HUDEP-2 (cell line): Measurements from ENCODE around the gene RAVER2.

ENCODE experiments used
- DNase-seq, 76 experiments: peaks; one replicate each; lab custom pipeline; 2025; ENCODE audit not compliant: unreplicated experiment in 76 of 76; lab: John Stamatoyannopoulos, UW

Gene RAVER2

DNA sequence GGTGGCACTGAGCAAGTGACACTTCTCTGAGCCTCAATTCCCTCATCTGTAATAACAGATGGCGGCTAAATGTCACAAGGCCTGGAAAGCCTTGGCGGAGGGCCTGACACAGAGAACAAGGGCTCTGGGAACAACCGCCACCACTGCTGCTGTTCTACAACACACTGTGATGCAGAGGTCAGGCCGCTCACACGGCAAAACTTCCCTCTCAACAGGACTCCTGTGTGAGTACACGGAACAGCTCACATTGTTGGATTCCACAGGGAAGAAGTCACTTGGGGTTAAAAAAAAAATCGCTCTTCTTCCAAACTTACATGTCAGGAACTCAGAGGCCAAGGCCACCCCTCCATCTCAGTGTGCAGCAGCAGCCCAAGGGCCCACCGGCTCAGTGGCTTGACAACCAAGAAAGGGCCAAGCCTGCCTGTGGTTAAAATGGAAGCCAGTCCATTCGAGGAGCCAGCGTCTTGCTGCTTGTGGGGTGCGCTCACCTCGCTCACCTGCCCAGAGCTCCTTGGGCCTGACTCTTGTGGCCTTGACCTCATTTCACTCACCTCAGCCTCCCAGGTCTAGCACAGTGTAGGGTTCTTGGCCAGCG, 101.1 kb downstream of the RAVER2 start:
- no peak for DNase-seq

- DNase-seq: no peak
Measured at GRCh38 chr1:64846573-64847430, 101.9 kb downstream of the RAVER2 start.

DNA sequence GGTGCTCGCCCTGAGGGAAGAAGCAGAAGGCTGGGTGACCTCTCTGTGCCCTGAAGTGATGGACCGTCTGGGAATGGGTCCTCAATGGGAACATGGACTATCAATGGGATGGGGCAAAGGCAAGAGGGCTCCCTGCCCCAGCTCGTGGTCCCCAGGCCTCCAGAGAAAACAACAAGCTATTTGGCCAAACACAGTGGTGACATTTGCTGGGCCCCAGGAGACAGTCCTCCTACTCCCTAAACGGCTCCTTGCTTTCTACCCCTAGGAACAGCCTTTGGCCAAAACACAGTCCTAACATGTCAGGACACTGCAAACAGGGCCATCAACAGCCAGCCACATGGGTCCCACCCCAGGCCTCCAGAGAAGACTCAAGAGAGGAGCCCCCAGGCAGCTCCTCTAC, 102.8 kb downstream of the RAVER2 start:
- no peak for DNase-seq

GRCh38 chr1:64848136-64848535, 103.3 kb downstream of the RAVER2 start:
- DNase-seq: no peak

GRCh38 chr1:64848803-64849202, 103.9 kb downstream of the RAVER2 start:
- no peak for DNase-seq

GRCh38 chr1:64849942-64850341, 105.1 kb downstream of the RAVER2 start:
- no peak for DNase-seq

GRCh38 chr1:64850846-64851245, 106.0 kb downstream of the RAVER2 start:
- no peak for DNase-seq

- DNase-seq: no peak
Measured at GRCh38 chr1:64851664-64852063, 106.8 kb downstream of the RAVER2 start.

GRCh38 chr1:64854674-64855073, 109.8 kb downstream of the RAVER2 start:
- DNase-seq: no peak

- no peak for DNase-seq
Measured at GRCh38 chr1:64855557-64855956, 110.7 kb downstream of the RAVER2 start.

GRCh38 chr1:64856553-64856952, 111.7 kb downstream of the RAVER2 start:
- no peak for DNase-seq

- DNase-seq: no peak
Measured at GRCh38 chr1:64857347-64857746, 112.5 kb downstream of the RAVER2 start.

DNA sequence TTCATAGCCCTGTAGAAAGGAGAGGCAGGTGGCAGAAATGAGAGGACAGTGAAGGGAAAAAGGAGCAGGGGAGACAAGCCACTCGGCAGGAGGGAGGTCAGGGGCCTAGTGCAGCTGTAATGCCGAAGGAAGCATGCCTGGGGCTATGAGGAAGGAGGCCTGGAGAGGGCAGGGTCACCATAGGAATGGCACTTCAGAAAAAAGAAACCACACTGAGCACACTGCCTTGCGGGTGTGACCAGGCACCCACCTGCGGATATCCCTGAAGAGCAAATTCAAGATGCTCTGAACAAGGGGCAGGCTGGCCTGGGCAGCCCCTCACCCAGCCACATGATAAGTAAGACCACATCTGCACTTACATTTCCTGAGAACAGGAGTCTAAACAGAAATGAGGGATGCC, 116.7 kb downstream of the RAVER2 start:
- DNase-seq: no peak

GRCh38 chr1:64864018-64864940, 119.4 kb downstream of the RAVER2 start:
- peak in 74 of 76 experiments; percentile 16 to 99 (median 87) for DNase-seq

- peak in 1 of 76 experiments; percentile 1 for DNase-seq
Measured at GRCh38 chr1:64865105-64865757, 120.4 kb downstream of the RAVER2 start.

DNA sequence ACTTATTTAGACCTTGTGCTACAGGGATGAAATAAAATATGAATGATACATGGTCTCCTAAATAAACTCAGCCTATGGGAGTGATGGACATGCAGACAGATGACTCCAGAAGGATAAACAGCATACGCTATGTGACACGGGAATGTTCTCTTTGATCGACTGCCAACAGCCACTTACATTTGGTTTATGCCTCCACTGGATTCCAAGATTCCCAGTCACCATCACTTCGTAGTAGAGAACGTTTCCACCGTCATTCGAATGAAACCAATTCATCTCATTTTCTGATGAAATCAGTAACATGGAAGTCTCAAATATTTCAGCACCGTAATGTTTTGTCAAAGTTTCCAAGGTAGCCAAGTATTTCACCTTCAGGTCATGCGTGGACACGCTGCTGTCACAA, 121.8 kb downstream of the RAVER2 start:
- no peak for DNase-seq

GRCh38 chr1:64867266-64867665, 122.4 kb downstream of the RAVER2 start:
- DNase-seq: no peak

DNA sequence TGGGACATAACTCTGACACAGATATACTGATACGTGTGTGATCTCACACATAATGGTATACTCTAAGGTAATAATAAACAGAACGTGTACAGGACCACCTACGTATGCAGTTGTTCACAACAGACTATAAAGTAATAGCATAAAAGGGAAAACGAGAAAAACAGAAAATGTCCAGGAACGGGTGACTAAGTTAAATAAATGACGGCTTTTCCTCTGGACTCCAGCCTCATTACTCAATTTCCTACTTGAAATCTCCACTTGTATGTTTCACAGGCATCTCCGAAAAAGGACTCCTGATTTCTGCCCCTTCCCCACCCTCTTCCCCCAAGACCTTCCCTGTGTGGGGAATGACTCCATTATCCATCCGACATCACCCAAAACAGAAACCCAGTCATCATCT, 126.4 kb downstream of the RAVER2 start:
- no peak for DNase-seq

- DNase-seq: no peak
Measured at GRCh38 chr1:64872067-64872466, 127.2 kb downstream of the RAVER2 start.

- no peak for DNase-seq
Measured at GRCh38 chr1:64873576-64873975, 128.7 kb downstream of the RAVER2 start.

DNA sequence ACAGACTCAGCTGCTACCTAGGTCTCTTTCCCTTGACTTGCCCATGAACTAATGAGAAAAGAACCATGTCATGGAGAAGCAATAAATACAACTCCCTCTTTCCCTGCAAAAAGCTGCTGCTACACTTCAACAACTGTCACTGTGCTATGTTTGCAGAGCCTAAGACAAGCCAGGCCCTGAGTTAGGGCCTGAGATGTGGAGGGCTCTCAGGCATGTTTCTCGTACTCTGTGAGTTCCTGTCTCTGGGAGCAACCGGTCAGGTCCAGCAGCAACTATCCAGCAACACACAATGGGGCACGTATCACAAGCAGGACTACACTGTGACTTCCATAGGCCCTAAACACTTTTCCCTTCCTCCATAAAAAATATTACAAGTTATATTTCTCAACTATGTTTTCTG, 129.8 kb downstream of the RAVER2 start:
- DNase-seq: no peak
